Colonic mucosa (tissue), 4 donors: ENCODE data around the gene SERPINB6. TPM values are rescaled to one million over a fixed set of nuclear protein-coding genes. Genes with fewer than 3 reads are reported as not detected.
"Not testable (repeated sequence)": the region's sequence is repeated elsewhere in the genome, so short reads cannot be mapped to it uniquely, and the experiment has no call there.

Experiments used
- DNase-seq: peaks from one replicate; pipeline ENCODE4 v3.0.0-alpha.2; 2020
- H3K27ac ChIP-seq: fragments of 200-600 bp; one replicate; pipeline ENCODE4 v1.8.0; 2021
- H3K27me3 ChIP-seq: fragments of 200-600 bp; one replicate; pipeline ENCODE4 v1.8.0; 2021
- H3K36me3 ChIP-seq: fragments of 200-600 bp; one replicate; pipeline ENCODE4 v1.8.0; 2021
- H3K4me1 ChIP-seq: fragments of 200-600 bp; one replicate; pipeline ENCODE4 v1.8.0; 2021; ENCODE audit warnings: mild to moderate bottlenecking
- H3K4me3 ChIP-seq: fragments of 200-600 bp; one replicate; pipeline ENCODE4 v1.8.0; 2021
- H3K9ac ChIP-seq, 2 donors: one replicate each; pipeline ENCODE4 v1.7.0; 2013; ENCODE audit warnings: control low read depth in 2 of 2, low read depth in 2 of 2, low read length in 2 of 2
- H3K9me3 ChIP-seq: fragments of 200-600 bp; one replicate; pipeline ENCODE4 v1.8.0; 2021
- CTCF ChIP-seq: fragments of 200-600 bp; IDR thresholded peaks from one replicate; pipeline ENCODE4 v1.8.0; 2022; ENCODE audit warnings: antibody characterized with exemption, mild to moderate bottlenecking
- intact Hi-C: fragments of 100-400 bp; cut with DNase I; formaldehyde crosslinking; loops from one replicate; pipeline ENCODE4 v1.14.1; 2022
- total RNA-seq, 2 donors: library from RNA; stranded (reverse); fragmentation: NEBNext Ultra II Directional in 1 of 2; extraction: Animal tissue kit (Norgen Biotek cat#: 25700) in 1 of 2; gene quantifications; one replicate each; pipeline ENCODE4 v1.2.1, GENCODE V29; 2021
- donor health status: healthy.
- donor health status: DM: no; HTN: no; CAD: no.
- donor health status: DM: no; HTN: no; CAD: no.

Gene SERPINB6
- total RNA-seq, 2 donors from 2014 or later: 139 to 285 TPM

GRCh38 chr6:2973676-2974075 is 2.3 kb upstream of the SERPINB6 start:
- no peaks in the 10 kb centered on the region for H3K27me3 ChIP-seq
- H3K4me3 ChIP-seq: no peak overlapping the region
- no peaks in the 10 kb centered on the region for H3K9me3 ChIP-seq
- H3K9ac ChIP-seq: no peak overlapping the region
- H3K4me1 ChIP-seq: no peaks in the 10 kb centered on the region
- intact Hi-C loops: no loop called here
- TF ChIP-seq CTCF: no peak
- no peak overlapping the region for H3K27ac ChIP-seq
- H3K36me3 ChIP-seq: no peaks in the 10 kb centered on the region
- peak; percentile 17 for DNase-seq

- H3K4me3 ChIP-seq, H3K4me1 ChIP-seq, H3K9me3 ChIP-seq, H3K27me3 ChIP-seq, H3K9ac ChIP-seq, H3K36me3 ChIP-seq, intact Hi-C loops, H3K27ac ChIP-seq: not testable (repeated sequence)
- DNase-seq: peak; percentile 12
Observed at GRCh38 chr6:2973180-2973579, 1.8 kb upstream of the SERPINB6 start.

GRCh38 chr6:2972685-2973084 is 1.3 kb upstream of the SERPINB6 start:
- H3K9ac ChIP-seq, H3K36me3 ChIP-seq, H3K27ac ChIP-seq, DNase-seq, intact Hi-C loops, H3K4me3 ChIP-seq, H3K9me3 ChIP-seq, H3K4me1 ChIP-seq, H3K27me3 ChIP-seq: not testable (repeated sequence)

GRCh38 chr6:2972219-2972487 is 786 bp upstream of the SERPINB6 start:
- intact Hi-C loops, H3K27me3 ChIP-seq, H3K9me3 ChIP-seq, H3K36me3 ChIP-seq, H3K4me1 ChIP-seq, DNase-seq: not testable (repeated sequence)
- Histone ChIP-seq H3K4me3 (peak overlapping the region; percentile 63), H3K9ac (peak overlapping the region in 1 of 2 donors; percentile 78), H3K27ac (peak overlapping the region; percentile 94)

- no peaks in the 10 kb centered on the region for H3K27me3 ChIP-seq
- H3K36me3 ChIP-seq: no peaks in the 10 kb centered on the region
- no peak for TF ChIP-seq CTCF
- H3K4me3 ChIP-seq: peak overlapping the region; percentile 63
- H3K4me1 ChIP-seq: peaks cover 5% of the 10 kb centered on the region
- no peaks in the 10 kb centered on the region for H3K9me3 ChIP-seq
- peak overlapping the region; percentile 78 to 86 for H3K9ac ChIP-seq
- peak; percentile 68 for DNase-seq
- H3K27ac ChIP-seq: peak overlapping the region; percentile 94
- intact Hi-C loops: no loop called here
Observed at GRCh38 chr6:2970753-2971419, 481 bp downstream of the SERPINB6 start.

GRCh38 chr6:2970034-2970685 is 1.2 kb downstream of the SERPINB6 start:
- TF ChIP-seq CTCF: no peak
- no peak for DNase-seq
- intact Hi-C loops: no loop called here
- Histone ChIP-seq H3K27me3 (no peaks in the 10 kb centered on the region), H3K9me3 (no peaks in the 10 kb centered on the region), H3K4me3 (peak overlapping the region; percentile 63), H3K4me1 (peaks cover 5% of the 10 kb centered on the region), H3K27ac (peak overlapping the region; percentile 94), H3K36me3 (no peaks in the 10 kb centered on the region), H3K9ac (peak overlapping the region in 1 of 2 donors; percentile 78)

GRCh38 chr6:2969549-2969948 is 1.8 kb downstream of the SERPINB6 start:
- Histone ChIP-seq H3K9ac (no peak overlapping the region), H3K36me3 (no peaks in the 10 kb centered on the region), H3K27ac (peak overlapping the region; percentile 29), H3K4me3 (no peak overlapping the region), H3K9me3 (no peaks in the 10 kb centered on the region), H3K27me3 (no peaks in the 10 kb centered on the region), H3K4me1 (peaks cover 5% of the 10 kb centered on the region)
- intact Hi-C loops: no loop called here
- no peak for TF ChIP-seq CTCF
- DNase-seq: no peak
